NCI-H2081 treated with DMSO at 0.1 percent for 48 hours (cell line): ENCODE data around the gene CCN6.
"Not testable (repeated sequence)": the region's sequence is repeated elsewhere in the genome, so short reads cannot be mapped to it uniquely, and the experiment has no call there.

Experiments used
- DNase-seq: peaks from one replicate; lab custom pipeline; 2025; lab: John Stamatoyannopoulos, UW

CCN6 gene

GRCh38 chr6:112030206-112030960 is 23.5 kb upstream of the CCN6 start:
- no peak for DNase-seq

DNA sequence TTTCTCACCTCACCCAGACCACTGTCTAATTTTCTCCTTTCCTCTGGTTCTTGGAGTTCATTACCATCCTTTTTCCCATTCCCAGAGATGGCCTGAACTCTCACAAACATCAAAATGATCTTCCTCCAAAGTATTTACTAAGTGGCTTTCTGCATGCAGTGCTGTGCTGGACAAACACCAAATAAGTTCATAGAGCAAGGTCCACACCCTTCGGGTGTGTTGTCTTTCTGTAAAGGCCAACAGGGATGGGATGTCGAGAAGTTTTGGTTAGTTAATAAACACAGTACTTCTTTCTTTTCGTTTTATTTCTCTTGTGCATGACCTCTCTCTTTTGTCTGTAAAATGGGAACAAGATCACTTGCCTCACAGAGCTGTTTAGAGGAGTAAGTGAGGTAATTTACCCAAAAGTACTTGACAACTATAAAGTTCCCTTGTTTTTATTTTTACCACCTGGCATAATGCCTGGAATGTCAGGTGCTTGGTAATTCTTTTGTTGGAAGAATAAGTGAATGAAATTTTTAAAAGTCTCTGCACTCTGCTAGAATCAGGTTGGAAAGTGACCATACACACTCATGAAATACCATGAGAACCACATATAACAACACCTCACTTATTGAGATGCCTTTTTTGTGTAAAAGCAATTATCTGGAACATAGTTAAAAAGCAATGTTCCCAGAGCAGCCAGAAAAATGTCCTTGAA is 22.8 kb upstream of the CCN6 start:
- no peak for DNase-seq

DNA sequence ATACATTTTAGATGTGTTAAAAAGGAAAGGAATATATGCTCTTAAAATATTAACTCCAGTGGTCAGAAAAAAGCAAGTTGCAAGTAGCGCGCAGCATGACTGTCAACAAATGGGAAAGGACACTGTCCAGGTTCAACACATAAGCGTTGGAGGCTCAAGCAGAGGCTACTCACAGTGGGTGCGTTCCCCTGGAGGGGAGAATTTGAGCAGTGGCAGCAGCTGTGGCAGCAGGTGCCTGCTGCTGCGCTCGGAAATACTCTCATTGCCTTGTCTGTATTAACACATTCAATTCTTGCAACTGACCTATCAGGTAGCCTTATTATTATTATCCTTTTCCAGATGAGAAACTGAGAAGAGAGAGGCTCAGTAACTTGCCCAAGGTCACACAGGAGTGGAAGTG is 21.9 kb upstream of the CCN6 start:
- DNase-seq = no peak

DNA sequence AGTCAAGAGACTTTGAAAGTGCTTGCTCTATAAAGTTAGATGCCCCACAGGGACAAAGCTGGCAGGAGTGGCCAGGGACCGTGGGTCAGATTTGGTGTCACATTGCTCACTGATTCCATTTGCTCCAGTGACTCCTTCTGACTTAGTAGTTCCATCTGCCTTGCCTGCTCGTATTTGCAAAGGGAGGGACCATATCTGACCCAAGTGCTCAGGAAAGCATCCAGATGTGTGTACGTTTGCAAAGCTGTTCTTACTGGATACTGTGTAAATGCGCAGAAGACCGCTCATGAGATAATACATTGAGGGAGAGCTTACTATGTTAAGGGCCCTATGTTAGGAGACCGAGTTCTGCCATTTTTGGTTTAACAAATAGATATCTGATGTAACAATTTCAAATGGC is 21.2 kb upstream of the CCN6 start:
- DNase-seq = no peak

DNA sequence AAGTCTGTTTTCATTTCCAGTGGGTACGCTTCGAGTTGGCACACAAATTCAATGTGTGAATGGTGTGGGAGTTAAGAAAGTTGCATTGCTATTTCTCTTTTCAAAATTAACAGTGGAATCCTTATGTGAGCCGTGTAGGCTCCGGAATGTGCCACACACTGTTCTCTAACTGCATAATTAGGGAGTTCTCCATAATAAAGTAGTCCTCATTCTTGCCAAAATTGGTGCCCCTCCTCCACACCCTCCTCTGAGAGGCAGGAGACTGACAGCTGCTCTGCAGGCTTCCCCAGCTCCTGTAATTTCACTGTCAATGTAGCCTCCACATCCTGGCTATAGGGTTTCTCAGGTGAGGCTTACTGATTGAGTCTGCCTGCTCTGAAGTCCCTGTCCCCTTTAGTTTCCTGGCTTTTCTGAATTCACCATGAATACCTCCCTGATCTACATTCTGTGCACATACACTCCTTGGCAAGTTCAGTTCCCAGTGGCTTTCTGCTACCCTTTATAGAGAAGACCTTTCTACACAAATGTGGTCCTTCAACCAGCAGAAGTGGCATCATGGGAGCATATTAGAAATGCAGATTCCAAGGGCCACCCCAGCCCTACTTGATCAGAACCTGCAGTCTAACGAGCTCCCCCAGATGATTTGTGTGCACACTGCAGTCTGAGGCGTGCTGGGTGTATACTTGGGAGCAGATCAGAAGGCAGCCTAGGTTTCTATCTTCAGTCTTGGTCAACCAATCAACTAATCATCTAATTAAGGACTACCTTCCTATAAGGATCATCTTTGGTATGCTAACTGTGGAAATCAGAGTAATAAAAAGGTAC is 19.9 kb upstream of the CCN6 start:
- DNase-seq = no peak

- DNase-seq = no peak
These were observed 19.3 kb upstream of the CCN6 start for GRCh38 chr6:112034616-112034995.

DNA sequence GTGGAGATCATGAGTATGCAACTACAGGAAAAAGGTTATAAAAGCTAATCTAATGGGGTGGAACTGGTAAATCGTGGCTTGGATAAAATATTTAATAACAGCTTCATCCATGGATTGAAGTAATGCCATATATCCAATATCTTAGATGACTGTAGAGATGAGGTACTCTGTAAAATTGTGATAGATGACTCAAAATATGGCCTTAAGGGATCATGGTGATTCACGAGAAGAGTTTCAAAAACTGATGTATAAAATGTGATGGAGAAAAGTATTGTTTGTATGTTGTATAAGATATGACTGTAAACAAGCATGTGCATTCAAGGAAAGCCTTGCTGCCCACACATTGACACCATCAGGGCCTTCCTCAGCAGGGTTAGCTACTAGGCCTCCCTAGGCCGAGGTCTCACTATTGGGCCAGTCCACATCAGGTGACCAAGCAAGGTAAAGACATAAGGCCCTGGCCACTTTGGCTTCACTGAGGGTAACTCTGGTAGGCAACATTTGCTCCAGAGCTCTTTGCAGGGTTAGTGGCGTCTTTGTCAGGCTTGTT is 17.7 kb upstream of the CCN6 start:
- DNase-seq = no peak

DNA sequence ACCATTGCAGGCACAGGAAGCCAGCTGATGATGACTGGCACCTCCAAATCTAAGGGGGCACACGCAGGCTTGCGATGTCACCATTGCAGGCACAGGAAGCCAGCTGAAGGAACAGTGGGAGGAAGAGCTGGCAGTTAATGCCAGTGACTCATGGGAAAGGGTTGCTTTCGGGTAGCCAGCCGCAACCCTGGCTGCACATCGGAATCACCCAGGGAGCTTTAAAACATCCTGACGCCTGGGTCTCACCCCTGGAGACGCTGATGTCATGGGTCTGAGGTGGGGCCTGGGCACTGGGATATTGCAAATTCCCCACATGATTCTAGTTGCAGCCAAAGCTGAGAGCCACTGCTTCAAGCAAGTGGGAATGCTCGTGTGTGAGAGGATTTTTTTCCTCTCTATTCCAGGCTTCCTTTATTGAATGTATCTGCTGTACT is 16.1 kb upstream of the CCN6 start:
- DNase-seq = no peak

GRCh38 chr6:112038268-112038667 is 15.6 kb upstream of the CCN6 start:
- no peak for DNase-seq

DNA sequence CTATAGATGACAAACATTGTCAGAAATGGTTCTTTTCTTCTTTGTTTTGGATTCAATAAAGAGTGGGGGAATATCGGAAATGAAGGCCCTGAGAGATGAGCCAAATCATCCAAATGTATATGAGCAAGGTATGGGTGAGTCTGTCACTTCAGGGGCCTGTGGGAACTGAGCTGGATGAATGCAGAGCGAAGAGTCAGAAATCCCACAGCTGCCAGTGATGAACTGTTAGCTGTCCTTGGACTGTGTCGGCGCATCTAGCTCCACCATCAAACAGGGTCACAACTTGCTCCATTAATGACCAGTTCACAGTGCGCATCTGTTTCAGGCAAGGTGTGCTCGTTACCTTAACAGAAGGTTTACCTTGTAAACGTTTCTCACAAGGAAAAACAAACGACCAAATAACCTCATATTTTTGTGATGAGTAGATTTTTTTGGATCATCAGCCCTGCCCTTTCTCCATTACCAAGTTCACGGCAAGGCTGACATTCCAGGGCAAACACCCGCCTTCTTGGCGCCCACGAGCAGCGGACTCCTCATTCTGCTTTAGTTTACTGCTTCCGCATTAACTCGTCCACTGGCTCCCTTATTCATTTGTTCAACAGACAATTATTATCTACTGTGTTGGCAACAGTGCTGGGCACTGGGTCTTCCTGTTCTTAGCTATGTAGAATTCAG is 15.0 kb upstream of the CCN6 start:
- no peak for DNase-seq

- DNase-seq = no peak
These were observed 14.5 kb upstream of the CCN6 start for GRCh38 chr6:112039431-112039770.

- no peak for DNase-seq
These were observed 12.9 kb upstream of the CCN6 start for GRCh38 chr6:112040956-112041355.

GRCh38 chr6:112041535-112041934 is 12.4 kb upstream of the CCN6 start:
- no peak for DNase-seq

- peak; percentile 49 for DNase-seq
These were observed 10.6 kb upstream of the CCN6 start for GRCh38 chr6:112043032-112044007.

DNA sequence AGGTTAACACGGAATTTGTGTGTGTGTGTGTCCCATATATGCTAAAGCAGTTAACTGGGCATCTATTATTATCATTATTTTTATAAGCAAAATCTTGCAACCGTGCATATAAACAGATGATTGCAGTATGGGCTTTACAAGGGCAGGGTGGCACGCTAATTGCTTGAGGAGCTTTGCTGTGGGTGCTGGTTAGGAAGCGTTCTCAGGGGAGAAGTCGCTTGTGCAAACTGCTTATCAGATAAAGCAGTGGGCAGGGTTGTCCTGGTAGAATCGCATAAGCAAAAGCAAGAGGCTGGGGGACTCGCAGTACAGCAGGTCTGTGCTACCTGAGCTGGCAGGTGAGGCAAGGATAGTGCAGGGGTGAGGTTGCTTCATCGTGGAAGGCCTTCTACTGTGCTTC is 9.7 kb upstream of the CCN6 start:
- DNase-seq = no peak

- no peak for DNase-seq
These were observed 9.0 kb upstream of the CCN6 start for GRCh38 chr6:112044856-112045255.

- DNase-seq = not testable (repeated sequence)
These were observed 6.4 kb upstream of the CCN6 start for GRCh38 chr6:112047523-112047922.

- no peak for DNase-seq
These were observed 4.7 kb upstream of the CCN6 start for GRCh38 chr6:112049026-112049799.

DNA sequence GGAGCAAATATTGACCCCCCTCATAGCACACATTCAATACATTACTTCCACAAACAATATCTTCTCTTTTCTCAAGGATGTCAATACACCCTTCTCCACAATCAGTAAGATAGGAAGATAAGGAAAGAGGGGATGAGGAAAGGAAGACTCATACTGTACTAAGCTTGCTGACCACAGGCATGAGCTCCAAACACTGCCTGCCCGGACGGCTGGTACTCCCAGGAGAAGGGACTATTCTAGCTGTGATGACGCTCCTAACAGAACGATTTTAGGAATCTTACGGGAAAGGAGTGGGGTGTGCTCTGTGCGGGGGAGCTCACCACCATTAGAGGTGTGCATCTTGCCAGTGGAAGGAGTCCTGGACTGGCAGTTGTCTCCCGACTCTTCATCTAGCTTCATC is 3.9 kb upstream of the CCN6 start:
- DNase-seq = no peak

- no peak for DNase-seq
These were observed 3.5 kb upstream of the CCN6 start for GRCh38 chr6:112050429-112050828.
